NCI-H1092 treated with DMSO at 0.1 percent for 48 hours (cell line): ENCODE results near the gene NAALADL2.
"Not testable (repeated sequence)": the region's sequence is repeated elsewhere in the genome, so short reads cannot be mapped to it uniquely, and the experiment has no call there.

Source experiments
- DNase-seq: peaks from one replicate; lab custom pipeline; 2025; lab: John Stamatoyannopoulos, UW

NAALADL2 gene

DNA sequence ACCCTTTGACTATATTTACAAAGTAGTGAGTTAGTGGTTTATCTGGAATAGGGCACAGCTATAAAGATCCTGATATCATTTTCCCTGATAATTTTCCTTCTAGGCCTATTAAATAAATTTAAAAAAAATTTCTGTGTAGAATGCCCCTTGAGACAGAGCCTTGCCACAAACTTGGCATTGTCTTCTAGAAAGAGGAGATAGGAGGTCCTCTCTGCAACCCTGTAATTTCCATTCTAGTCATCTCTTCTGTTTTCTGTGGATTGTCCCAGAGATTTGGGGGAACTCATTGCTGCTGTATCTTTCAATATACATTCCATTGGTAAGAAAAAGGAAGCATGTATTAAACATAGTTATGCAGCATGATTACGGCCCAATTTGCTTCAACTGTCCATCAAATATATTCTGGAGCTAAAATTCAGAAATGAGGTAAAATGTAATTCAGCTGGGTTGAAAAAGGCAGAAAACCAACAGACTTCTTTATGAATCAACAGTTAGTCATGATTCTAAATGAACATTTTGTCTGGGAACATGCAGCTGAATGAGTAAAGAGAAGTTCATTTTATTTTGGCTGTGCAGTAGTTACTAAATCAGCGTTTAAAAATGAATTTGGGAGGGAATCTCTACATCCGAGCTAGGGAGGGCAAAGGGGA is 401.1 kb downstream of the NAALADL2 start:
- DNase-seq, result no peak

DNA sequence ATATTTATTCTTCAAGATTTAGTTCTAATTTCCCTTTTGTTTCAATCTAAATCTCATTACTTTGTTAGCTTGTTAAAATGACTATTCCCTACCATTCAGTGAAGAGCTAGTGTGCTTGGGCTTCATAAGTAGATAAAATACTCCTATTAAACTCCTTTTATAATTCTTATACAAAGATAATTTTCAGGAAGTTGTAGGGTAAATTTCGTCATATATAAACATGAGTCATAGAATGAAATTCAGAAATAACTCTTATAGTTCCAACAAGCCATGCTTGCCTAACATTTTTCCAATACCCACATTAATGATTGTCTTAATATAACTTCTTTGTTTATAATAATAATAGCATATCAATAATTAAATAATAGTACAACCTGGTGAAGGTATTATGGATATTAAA is 407.3 kb downstream of the NAALADL2 start:
- no peak for DNase-seq

DNA sequence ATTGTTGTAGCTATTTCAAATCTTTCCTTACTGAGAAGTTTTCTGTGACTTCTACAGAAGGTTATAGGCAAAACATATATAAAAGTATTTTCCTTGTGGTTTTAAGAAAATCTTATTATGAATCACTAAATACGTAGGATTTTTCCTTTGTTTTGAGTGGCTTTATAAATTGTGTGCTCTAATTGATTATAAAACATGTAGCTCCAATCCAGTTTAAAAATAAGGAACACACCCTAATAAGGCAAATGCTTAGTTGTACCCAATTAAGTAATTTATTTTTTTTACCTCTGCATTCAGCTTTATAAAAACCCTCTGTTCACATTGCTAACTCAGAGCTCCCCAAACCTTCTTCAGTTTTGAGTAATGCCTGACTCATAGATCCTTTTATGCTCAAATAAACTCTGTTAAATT is 408.0 kb downstream of the NAALADL2 start:
- no peak for DNase-seq

DNA sequence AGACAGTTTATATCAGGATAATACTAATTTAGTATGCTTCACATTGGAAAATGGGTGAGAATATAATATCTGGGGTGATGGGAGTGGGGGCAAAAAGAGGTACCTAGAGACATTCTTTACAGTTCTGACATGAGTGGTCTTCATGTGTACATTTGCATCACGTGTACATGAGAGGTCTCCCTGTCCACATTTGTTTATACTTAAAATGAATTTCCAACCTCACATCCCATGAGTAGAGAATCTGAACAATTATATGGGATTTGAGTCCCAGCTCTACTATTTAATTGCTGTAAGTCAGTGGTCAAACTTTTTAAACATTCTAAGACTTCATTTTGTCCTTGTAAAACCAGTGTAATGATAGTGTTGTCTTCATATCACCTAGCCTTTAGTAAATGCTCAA is 408.4 kb downstream of the NAALADL2 start:
- DNase-seq, result no peak

DNA sequence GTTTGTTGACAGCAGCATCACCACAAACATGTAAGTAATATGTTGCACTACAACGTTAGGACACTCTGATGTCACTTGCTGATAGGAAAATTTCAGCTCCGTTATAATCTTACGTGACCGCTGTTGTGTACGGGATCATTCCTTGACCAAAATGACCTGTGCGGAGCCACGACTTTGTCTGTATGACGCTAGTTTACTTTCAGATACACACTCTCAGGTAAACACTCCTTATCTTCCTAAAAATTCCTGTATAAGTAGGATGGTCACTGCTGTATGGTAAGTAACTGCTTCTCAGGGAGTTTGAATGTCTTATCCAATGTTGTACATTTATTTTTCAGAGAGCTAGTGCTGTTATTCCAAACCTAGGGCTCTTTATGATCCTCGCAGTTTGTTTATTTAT is 410.3 kb downstream of the NAALADL2 start:
- no peak for DNase-seq

DNA sequence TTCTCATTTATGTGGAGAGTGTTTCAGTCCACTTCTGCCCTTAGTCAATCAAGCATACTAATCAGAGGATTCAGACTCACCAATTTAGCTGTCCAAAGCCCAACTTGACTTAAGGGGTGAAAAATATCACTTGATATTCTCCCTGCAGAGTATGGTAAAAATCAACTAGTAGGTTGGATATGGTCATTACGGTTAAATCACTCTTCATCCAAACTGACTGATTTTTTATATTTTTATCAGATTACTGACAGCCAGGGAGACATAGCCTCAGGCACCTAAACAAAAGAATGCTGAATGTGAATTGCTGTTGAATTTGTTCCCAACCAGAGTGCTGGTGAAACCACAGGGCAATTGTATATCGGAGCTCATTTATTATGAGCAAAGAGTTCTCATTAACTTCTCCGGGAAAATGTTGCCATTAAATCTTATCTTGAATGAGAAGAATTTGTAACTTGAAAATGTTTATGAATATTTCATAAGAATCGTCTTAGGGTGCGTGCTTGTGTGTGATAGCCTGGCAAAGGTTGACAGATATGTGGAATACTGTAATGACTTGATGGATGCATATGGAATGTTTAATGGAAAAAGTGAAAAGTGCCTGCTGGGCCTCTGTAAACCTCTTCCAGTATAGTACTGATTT is 411.2 kb downstream of the NAALADL2 start:
- peak; percentile 23 for DNase-seq

DNA sequence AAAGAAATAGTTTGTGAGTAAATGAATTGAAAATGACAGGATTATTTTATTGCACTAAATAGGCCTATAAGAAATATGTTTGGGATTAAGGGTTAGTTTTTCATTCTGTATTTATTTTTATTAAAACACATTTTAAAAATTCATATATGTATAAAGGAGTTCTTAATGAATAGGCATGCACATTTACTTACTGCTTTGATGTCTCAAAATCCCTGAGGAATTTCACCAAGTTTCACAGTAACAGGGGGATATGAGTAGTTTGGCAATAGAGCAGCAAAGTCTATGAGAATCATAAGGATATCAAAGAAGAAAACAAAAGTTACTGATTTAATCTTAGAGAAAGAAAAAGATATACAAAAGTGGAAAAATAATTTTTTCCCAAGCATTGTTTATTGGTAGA is 411.7 kb downstream of the NAALADL2 start:
- no peak for DNase-seq

DNA sequence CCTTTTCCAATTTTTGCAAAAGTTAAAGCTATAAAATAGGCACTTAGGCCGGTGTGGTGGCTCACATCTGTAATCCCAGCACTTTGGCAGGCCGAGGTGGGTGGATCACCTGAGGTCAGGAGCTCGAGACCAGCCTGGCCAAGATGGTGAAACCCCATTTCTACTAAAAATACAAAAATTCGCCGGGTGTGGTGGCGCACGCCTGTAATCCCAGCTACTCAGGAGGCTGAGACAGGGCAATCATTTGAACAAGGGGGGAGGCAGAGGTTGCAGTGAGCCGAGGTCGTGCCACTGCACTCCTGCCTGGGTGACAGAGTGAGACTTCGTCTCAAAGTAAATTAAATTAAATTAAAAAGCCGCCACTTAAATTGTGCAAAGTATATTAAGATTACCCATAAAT is 412.3 kb downstream of the NAALADL2 start:
- not testable (repeated sequence) for DNase-seq

DNA sequence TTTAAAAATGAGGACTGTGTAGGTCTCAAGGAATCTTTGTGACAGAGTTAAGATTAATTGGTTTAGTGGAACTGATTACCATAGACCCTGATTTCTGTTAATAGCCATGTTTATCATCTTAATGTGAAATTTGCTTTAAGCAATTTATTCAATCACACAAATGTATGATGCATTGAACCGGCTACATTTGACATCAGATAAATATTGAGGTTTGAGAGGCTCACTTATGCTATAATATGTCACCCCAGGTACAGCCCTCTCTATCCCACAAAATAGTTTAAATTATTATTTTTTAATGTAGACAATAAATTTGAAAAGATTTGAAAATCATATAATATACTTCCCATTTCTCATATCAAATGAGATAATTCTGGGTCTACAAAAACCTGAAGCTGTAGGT is 413.3 kb downstream of the NAALADL2 start:
- DNase-seq, result no peak

DNA sequence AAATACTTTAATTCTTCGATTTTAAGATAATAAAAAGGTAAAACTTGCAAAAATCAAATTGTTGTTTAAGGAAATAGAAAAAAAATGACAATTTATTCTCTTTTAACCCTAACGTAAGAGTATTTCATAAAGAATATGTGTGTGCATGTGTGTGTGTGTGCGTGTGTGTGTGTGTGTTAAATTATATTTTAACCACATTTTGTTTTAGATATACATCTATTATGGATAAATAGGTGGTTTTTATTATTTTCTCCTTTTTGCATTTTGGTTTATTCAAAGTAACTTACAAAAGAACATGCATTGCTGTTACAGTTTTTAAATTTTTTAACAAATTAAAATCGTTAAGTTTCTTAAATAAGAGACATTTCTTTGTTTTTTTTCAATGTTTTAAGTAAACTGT is 414.4 kb downstream of the NAALADL2 start:
- no peak for DNase-seq

DNA sequence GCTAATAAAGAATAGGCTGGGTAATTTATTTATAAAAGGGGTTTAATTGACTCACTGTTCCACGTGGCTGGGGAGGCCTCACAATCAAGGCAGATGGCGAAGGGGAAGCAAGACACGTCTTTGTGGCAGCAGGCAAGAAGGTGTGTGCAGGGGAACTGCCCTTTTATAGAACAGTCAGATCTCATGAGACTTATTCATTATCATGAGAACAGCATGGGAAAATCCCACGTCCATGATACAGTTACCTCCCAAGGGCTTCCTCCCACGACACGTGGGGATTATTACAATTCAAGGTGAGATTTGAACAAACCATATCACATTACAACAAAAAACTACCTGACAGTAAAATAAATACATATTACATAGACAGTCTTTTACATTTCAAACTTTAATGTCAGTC is 414.9 kb downstream of the NAALADL2 start:
- DNase-seq, result no peak

DNA sequence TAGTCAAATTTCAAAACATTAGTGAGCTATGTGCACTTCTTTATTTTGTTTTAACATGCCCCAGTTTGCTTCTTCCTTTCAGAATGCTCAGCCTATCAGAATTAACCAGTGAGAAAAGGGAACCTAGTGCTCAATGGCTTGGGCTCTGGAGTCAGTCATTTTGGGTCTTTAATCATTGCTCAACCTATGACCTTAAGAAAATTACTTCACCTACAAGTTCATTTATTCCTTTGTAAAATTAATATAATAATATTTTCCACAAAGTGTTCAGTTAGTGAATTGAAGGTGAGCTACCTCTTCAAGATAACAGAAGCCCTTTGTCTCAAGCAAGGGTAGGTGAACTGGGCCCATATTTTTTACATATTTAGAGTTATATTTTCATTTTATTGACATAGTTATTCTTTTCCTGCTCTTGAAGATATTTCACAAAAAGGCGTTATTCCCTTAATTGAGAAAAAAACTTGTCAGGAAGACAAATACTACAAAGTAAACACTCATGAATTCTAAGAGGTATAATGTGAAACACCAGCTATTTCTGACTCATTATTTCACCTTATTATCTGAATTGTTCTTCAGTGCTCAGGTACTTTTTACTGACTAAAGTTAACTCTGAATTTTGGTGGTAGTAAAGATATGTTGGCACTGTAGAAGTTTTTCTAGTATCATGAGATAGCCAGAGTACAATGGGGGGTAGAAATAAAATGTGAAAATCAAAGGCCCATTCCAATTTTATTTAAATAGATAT is 415.5 kb downstream of the NAALADL2 start:
- no peak for DNase-seq

DNA sequence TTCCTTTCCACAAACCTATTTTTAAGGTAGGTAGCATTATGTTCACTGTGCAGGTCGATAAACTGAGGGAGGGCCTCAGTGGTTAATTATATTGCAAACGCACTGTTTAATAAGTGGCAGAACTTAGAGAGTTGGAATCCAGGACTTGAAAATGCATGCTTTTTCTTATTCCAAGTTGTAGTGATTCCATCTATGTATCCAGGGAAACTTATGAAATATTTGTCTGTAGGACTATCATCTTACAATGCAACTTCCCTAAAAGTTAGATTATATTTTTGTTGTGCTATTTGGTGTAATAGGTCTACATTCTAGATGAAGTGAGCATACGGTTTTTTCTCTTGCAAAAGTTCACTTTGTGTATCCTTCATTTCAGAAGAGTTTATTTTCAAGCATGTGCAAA is 419.5 kb downstream of the NAALADL2 start:
- DNase-seq, result no peak

DNA sequence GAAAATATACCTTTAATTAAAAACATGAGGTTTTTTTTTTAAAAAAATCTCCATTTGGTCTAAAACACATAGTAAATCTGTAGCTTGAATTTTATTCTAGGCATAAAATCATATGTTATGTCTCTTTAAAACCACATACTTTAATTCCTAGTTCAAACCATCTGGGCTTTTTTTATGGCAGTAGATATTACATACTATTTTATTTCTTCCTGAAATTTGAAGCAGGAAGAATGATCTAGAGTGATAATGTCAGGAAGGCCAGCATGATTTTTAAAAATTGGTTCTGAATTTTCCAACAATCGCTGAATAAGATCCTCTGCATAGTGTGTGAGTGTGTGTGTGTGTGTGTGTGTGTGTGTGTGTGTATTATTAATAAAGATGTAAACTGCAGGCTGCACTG is 420.3 kb downstream of the NAALADL2 start:
- DNase-seq, result no peak

DNA sequence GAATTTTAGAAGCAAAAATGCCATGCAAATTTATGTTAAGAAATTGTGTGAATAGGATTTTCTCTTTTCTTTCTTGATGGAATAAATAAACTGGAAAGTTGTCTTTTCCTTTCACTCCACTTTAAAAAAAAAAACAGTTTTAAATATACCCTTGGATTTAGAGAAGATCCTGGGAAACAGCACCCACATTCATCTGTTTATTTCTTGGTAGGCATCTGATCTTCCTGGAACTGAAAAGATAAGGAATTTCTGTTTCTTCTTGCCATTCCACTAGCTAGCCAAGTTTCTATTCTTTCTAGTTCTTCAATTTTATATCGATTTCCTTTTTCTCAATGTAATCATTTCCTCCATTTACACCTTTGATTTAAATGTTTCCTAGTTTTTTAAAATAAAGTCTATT is 420.8 kb downstream of the NAALADL2 start:
- no peak for DNase-seq

DNA sequence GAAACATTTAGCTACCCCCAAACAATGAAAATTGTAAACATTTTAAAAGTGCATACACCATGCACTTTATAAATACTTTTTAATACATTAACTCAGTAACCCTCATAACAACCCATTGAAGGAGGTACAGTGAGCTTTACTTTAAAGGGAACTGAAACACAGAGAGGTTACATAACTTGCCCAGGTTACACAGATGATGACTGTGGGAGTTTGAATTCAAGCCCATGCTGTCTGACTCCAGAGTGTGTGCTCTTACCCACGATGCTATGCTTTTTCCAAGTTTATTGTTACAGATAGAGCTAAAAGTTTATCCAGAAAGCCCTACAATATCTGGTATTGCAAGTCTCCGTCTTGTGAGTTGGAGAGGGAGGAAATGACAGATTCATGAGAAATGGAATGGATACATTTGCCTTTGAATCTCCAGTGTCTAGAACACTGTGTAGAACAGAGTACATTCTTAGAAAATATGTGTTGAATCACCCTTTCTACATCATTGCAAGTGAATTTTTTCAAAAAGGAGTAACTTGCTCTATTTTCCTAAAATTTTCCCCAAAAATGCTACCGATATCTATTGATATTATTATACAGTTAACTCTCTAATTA is 428.3 kb downstream of the NAALADL2 start:
- DNase-seq, result no peak

DNA sequence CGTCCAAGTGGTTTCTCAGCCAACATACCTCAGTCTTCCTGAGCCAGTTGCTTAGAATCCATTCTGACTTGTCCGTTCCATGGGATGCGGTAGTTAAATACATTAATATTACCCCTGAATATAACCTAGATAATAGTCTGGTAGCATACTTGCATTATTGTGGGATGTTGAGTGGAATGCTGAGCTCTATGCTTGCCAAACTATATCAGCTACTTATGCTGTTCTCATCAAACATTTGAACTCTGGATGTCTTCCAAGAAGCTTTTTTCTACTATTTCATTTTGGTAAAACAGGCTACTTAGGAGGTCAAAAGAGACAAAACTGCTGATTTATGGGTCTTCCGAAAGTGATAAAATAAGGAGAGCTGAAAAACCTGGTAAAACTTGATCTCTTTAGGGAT is 429.5 kb downstream of the NAALADL2 start:
- DNase-seq, result no peak

DNA sequence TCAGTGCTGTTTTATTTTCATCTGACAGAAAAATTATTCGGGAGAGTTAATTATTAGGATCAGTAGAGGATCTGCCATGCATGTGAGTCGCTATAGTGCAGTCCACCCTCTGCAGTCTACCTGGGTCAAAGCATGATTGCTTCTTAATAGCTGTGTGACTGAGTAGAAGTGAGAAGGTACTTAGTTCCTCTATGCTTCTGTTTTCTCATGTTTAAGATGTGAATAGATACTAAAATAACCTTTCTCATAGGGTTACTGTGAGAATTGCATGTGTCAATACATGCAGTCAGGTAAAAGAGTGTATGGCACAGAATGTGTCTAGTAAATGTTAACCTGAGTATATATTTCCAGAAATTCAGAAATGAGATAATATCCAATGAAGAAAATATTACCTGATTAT is 435.7 kb downstream of the NAALADL2 start:
- no peak for DNase-seq

DNA sequence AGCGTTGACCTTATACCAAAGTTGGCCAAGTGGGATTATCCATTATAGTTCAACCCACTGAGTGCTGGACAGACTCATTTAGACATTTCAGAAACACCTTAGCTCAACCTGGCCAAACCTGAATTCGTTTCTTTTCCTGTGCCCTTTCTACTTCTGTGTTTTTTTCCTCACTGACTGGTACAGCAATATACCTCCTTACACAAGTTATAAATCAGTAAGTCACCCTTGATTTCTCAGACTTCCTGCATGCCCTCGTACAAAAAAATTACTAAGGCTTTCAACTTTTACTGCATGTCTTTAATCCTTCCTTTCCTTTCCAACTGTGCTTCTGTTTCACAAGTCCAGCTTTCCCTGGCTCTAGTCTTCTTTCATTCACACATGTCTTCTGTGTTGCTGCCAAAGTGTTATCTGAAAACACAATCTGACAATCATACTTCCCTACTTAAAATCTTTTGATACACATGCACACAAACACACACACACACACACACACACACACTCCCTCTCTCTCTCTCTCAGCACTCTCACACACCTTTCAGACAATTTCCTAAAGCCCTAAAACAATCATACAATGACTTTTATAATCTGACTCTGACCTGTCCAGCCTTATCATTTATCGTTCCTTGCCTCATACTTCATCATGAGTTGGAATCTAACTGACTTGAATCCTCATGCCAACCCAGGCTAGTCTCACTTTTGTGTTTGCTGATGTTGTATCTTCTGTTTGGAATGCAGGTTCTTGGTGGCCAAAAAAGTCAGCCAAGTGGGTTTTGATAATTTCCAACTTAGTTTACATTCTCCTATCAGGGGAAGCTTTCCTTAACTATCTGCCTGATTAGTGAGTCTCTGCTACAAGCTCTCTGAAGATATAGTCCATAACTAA is 436.4 kb downstream of the NAALADL2 start:
- DNase-seq, result no peak

DNA sequence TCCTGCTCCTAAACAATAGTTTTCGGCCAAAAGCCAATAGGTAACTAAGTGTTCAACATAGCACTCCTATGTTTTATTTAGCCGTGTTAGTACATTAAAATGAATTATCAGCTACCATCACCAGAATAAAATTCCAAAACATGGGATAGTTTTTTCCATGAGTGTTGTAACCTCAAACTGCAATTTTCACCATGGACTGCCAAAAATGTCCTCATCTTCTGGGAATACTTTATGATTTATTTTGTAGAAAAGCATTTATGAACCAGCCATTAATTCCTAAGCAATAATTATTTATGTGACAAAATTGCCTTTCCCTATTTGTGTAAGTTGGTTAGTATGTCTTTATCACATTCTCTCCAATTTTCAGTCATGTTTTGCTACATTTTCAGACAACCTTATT is 438.1 kb downstream of the NAALADL2 start:
- DNase-seq, result no peak

DNA sequence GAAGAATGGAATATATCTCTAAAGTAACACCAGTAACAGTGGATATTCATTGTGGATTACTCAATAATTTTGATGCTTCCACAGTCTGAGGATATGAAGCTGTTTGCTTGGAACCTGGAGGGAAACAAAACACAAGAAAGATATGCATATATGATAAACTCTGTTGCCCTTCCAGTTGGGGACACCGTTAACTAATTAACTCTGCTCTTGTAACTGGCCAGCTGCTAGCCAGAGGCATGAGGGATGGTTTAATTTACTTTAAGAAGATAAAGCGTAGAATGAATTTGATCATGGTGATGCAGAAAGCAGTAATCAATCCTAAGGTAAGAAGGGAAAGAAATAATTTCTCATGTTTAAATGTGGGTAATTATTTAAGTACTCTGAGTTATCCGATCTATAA is 442.6 kb downstream of the NAALADL2 start:
- DNase-seq, result no peak

DNA sequence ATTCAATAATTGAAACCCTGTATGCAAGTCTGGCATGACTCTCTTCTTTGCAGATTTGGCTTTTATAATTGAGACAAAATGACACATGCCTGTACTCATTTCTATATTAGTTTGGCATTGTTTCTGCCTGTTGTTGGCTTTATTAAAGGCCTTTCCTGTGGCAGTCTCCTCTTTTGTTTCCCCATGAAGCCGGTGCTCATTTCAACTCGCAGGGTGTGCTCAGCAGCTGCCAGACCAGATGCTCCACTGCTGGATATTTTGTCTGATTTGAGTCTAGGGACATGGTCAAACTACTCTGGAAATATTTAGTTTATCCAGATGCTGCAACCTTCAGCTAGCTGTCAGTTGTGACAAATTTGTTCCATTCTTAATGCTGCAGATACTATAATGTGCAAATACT is 445.3 kb downstream of the NAALADL2 start:
- no peak for DNase-seq
